GM23338 (cell line): Measurements from ENCODE around the gene BIRC3. TPM values are rescaled to one million over a fixed set of nuclear protein-coding genes. Genes with fewer than 3 reads are reported as not detected.

Experiments used
- CTCF ChIP-seq, 2 experiments: fragments of 200-600 bp in 1 of 2; sonication (generic) in 1 of 2; conservative IDR thresholded peaks; 2 replicates each; pipeline versions ENCODE4 v1.5.1 to v1.6.1; 2016 to 2017; ENCODE audit warnings: antibody characterized with exemption in 2 of 2, low read depth in 2 of 2, mild to moderate bottlenecking in 2 of 2, moderate library complexity in 1 of 2
- NANOG ChIP-seq: IDR thresholded peaks from 2 replicates; pipeline ENCODE4 v1.6.1; 2016; ENCODE audit warnings: antibody characterized with exemption, borderline replicate concordance
- REST ChIP-seq: IDR thresholded peaks from one replicate; pipeline ENCODE4 v1.6.1; 2018; ENCODE audit warnings: antibody characterized with exemption; ENCODE audit not compliant: unreplicated experiment
- ZNF114 ChIP-seq: fragments of 250-450 bp; sonication (Bioruptor Pico); IDR thresholded peaks from 2 replicates; pipeline ENCODE4 v1.5.0; 2020; ENCODE audit warnings: mild to moderate bottlenecking, moderate library complexity
- ZNF331 ChIP-seq: fragments of 250-450 bp; sonication (Bioruptor Pico); IDR thresholded peaks from 2 replicates; pipeline ENCODE4 v1.5.0; 2020; ENCODE audit warnings: low read depth, mild to moderate bottlenecking, moderate library complexity
- ZNF462 ChIP-seq: fragments of 250-450 bp; sonication (Bioruptor Pico); IDR thresholded peaks from 2 replicates; pipeline ENCODE4 v1.5.0; 2020; ENCODE audit warnings: mild to moderate bottlenecking, moderate library complexity
- polyA plus RNA-seq: library from polyadenylated mRNA; unstranded; fragments of >200 nt; fragmentation: Nextera tagmentation; extraction: Ambion mirVana; gene quantifications from 2 replicates; pipeline ENCODE4 v1.2.1, GENCODE V29; 2016
- total RNA-seq: library from RNA; depleted of rRNA; stranded (reverse); fragments of >200 nt; shearing (Covaris generic); gene quantifications from 2 replicates; pipeline ENCODE4 v1.2.3, GENCODE V29; 2014

BIRC3 gene
- total and polyA plus RNA-seq, 2 experiments from 2014 or later, result 0.03 TPM; not detected in 1

GRCh38 chr11:102276783-102277182 is 40.5 kb upstream of the BIRC3 start (continued):
- TF ChIP-seq ZNF462 (CRISPR knock-in tag), result no peak
- TF ChIP-seq NANOG, result no peak
- TF ChIP-seq REST, result no peak
- TF ChIP-seq CTCF (conservative IDR thresholded peaks at IDR 0.05; ENCODE audit: low read depth in 2 of 2), result no peak
- TF ChIP-seq ZNF331, result no peak
- TF ChIP-seq ZNF114, result no peak
